Measurements from ENCODE around the gene LAMC2. TPM values are rescaled to one million over a fixed set of nuclear protein-coding genes. Genes with fewer than 3 reads are reported as not detected.

The LAMC2 gene
- total RNA-seq, 1 experiment from 2014 or later, result 0.11 TPM

- intact Hi-C loops (cut with micrococcal nuclease; ENCODE audit: unreplicated experiment), result no loop called here
- Histone ChIP-seq H3K36me3 (ENCODE audit: insufficient read depth, low read length, poor library complexity, severe bottlenecking) (no peaks in the 10 kb centered on the region), H3K4me1 (ENCODE audit: insufficient read depth, low read length, poor library complexity, severe bottlenecking) (no peaks in the 10 kb centered on the region), H3K27me3 (replicated peaks; ENCODE audit: insufficient read depth, low read depth, low read length, poor library complexity) (no peaks in the 10 kb centered on the region), H3K4me3 (ENCODE audit: low read depth, low read length, poor library complexity, severe bottlenecking) (no peak overlapping the region), H3K9me3 (ENCODE audit: low read depth, low read length, poor library complexity, severe bottlenecking) (no peaks in the 10 kb centered on the region), H3K27ac (ENCODE audit: low read depth, low read length, poor library complexity, severe bottlenecking) (no peak overlapping the region)
- no TSS peak for BruUV-seq (replicated peaks)
- peak; percentile 20 for DNase-seq (ENCODE audit: low spot score)
- POLR2A ChIA-PET (ENCODE audit: low non-redundant PET), result no interaction called here
- TF ChIP-seq, protein P1, sequence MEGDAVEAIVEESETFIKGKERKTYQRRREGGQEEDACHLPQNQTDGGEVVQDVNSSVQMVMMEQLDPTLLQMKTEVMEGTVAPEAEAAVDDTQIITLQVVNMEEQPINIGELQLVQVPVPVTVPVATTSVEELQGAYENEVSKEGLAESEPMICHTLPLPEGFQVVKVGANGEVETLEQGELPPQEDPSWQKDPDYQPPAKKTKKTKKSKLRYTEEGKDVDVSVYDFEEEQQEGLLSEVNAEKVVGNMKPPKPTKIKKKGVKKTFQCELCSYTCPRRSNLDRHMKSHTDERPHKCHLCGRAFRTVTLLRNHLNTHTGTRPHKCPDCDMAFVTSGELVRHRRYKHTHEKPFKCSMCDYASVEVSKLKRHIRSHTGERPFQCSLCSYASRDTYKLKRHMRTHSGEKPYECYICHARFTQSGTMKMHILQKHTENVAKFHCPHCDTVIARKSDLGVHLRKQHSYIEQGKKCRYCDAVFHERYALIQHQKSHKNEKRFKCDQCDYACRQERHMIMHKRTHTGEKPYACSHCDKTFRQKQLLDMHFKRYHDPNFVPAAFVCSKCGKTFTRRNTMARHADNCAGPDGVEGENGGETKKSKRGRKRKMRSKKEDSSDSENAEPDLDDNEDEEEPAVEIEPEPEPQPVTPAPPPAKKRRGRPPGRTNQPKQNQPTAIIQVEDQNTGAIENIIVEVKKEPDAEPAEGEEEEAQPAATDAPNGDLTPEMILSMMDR (conservative IDR thresholded peaks at IDR 0.05; ENCODE audit: low read depth, low read length), result no peak
- TF ChIP-seq EZH2 (IDR thresholded peaks at IDR 0.05; ENCODE audit: borderline replicate concordance, low read depth, low read length, poor library complexity, severe bottlenecking), result no peak
- CTCF ChIA-PET, result no interaction called here
These were observed 23.6 kb downstream of the LAMC2 start for GRCh38 chr1:183209533-183210158.

DNA sequence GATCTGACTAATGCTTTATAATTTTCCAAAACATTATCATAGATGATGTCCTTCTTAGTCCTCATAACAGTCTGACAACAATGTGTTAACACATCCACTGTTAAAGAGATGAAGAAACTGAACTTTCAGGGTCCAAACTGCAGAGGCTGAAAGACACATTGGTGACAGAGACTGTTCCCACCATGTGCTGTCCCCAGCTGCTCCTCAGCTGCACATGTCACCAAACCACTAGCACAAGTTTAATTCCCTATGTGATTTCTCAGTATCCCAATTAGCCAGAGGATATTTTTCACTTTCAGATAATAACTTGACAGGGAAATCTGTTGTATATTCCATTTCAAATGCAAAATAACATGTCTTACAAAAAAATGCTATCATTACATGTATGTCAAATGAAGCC is 24.6 kb downstream of the LAMC2 start:
- intact Hi-C loops (cut with micrococcal nuclease; ENCODE audit: unreplicated experiment), result no loop called here
- no peak overlapping the region for H3K27ac ChIP-seq (ENCODE audit: low read depth, low read length, poor library complexity, severe bottlenecking)
- no peak overlapping the region for H3K4me3 ChIP-seq (ENCODE audit: low read depth, low read length, poor library complexity, severe bottlenecking)
- DNase-seq (ENCODE audit: low spot score), result no peak
- no peaks in the 10 kb centered on the region for H3K4me1 ChIP-seq (ENCODE audit: insufficient read depth, low read length, poor library complexity, severe bottlenecking)
- H3K9me3 ChIP-seq (ENCODE audit: low read depth, low read length, poor library complexity, severe bottlenecking), result no peaks in the 10 kb centered on the region
- no peak for TF ChIP-seq EZH2 (IDR thresholded peaks at IDR 0.05; ENCODE audit: borderline replicate concordance, low read depth, low read length, poor library complexity, severe bottlenecking)
- TF ChIP-seq, protein P1 (conservative IDR thresholded peaks at IDR 0.05; ENCODE audit: low read depth, low read length), result no peak
- BruUV-seq (replicated peaks), result no TSS peak
- ChIA-PET POLR2A (ENCODE audit: low non-redundant PET) (no interaction called here), CTCF (no interaction called here)
- no peaks in the 10 kb centered on the region for H3K36me3 ChIP-seq (ENCODE audit: insufficient read depth, low read length, poor library complexity, severe bottlenecking)
- H3K27me3 ChIP-seq (replicated peaks; ENCODE audit: insufficient read depth, low read depth, low read length, poor library complexity), result no peaks in the 10 kb centered on the region

- H3K27me3 ChIP-seq (replicated peaks; ENCODE audit: insufficient read depth, low read depth, low read length, poor library complexity), result no peaks in the 10 kb centered on the region
- ChIA-PET CTCF (no interaction called here), POLR2A (ENCODE audit: low non-redundant PET) (no interaction called here)
- DNase-seq (ENCODE audit: low spot score), result no peak
- H3K27ac ChIP-seq (ENCODE audit: low read depth, low read length, poor library complexity, severe bottlenecking), result no peak overlapping the region
- H3K4me3 ChIP-seq (ENCODE audit: low read depth, low read length, poor library complexity, severe bottlenecking), result no peak overlapping the region
- no peak for TF ChIP-seq EZH2 (IDR thresholded peaks at IDR 0.05; ENCODE audit: borderline replicate concordance, low read depth, low read length, poor library complexity, severe bottlenecking)
- TF ChIP-seq, protein P1 (conservative IDR thresholded peaks at IDR 0.05; ENCODE audit: low read depth, low read length), result no peak
- no peaks in the 10 kb centered on the region for H3K9me3 ChIP-seq (ENCODE audit: low read depth, low read length, poor library complexity, severe bottlenecking)
- H3K36me3 ChIP-seq (ENCODE audit: insufficient read depth, low read length, poor library complexity, severe bottlenecking), result no peaks in the 10 kb centered on the region
- BruUV-seq (replicated peaks), result no TSS peak
- intact Hi-C loops (cut with micrococcal nuclease; ENCODE audit: unreplicated experiment), result no loop called here
- no peaks in the 10 kb centered on the region for H3K4me1 ChIP-seq (ENCODE audit: insufficient read depth, low read length, poor library complexity, severe bottlenecking)
These were observed 26.8 kb downstream of the LAMC2 start for GRCh38 chr1:183212870-183213269.

Data from A673 (cell line).